NCI-H2171 (cell line): ENCODE results near the gene TIMM17B.

ENCODE experiments used
- DNase-seq: peaks from one replicate; lab custom pipeline; 2025; lab: John Stamatoyannopoulos, UW

The TIMM17B gene

GRCh38 chrX:48897625-48898306 lies at the start of gene TIMM17B, which contains the start of gene PQBP1:
Gene TIMM17B (minus strand): TSS chrX:48897768. CDS start chrX:48897749, 19 bp downstream.
Gene PQBP1 (plus strand): TSS chrX:48897930. CDS start chrX:48898510, 580 bp downstream.
- peak; percentile 80 for DNase-seq

DNA sequence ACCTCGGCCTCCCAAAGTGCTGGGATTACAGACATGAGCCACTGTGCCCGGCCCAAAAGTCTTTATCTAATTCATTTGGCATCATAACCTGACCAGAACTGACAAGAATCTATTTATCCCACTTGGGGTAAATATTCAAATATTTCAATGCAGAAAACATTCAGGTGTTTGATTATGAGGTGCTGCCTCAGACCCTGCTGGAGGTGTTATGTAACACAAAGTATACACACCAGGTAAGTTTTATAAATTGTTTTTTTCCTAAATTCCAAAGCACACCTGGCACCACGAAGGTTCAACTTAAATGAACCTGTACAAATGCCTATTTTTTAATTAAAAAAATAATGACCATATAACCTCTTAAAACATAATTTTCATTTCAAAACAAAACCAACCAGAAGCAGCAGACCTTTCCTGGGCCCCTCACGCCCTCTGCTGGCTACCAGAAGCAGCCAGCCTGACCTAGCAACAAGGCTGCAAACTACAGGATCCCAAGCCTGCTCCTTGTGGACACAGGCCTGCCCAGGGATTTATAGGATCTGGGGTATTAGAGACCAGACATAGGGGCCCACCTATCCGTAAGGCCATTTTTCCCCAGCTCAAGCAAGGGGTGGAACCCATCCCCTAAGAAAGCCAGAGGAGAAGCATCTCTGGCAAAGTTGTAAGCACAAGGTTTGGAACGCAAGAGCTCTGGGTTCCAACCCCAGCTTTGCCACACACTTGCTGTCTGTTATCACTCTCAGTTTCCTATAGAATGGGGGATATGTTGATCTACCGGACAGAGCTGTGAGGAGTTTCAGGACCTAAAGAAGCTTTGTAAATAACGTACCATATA lies 48.2 kb upstream of the TIMM17B start:
- peak; percentile 9 for DNase-seq

- no peak for DNase-seq
Measured at GRCh38 chrX:48942895-48943294, 45.3 kb upstream of the TIMM17B start.

GRCh38 chrX:48940404-48940955 lies 42.9 kb upstream of the TIMM17B start:
- no peak for DNase-seq

DNA sequence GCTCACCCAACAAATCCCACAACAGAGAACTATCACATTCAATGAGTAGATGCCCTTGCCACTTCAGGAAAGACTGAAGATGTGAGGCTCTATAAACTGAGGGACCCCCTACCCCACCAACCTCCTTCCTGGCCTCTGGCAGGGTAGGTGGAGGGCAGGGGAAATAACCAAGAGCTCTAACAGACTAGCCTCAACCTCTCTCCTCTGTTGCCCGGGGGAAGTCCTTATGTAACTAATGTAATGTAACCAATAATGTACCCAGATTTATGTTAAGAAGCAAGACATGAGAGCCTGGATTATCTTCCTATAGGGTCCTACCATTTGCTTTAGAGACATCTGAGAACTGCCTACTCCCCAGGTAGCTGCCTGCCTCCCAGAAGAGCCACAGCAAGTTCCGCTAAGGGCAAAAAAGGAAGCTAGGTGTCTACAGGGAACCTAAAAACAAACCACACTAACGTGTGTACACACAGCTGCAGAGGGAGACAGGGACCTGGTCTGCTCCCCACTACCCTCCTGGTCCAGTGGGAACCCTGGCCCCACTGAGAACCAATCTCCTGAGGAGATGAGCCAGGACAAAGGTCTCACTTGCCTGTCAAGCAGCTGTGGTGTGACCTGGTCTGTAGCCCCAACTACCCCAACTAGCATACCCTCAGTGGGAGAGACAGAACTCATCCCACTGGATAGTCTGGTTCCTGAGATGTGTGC lies 42.1 kb upstream of the TIMM17B start:
- DNase-seq: no peak

DNA sequence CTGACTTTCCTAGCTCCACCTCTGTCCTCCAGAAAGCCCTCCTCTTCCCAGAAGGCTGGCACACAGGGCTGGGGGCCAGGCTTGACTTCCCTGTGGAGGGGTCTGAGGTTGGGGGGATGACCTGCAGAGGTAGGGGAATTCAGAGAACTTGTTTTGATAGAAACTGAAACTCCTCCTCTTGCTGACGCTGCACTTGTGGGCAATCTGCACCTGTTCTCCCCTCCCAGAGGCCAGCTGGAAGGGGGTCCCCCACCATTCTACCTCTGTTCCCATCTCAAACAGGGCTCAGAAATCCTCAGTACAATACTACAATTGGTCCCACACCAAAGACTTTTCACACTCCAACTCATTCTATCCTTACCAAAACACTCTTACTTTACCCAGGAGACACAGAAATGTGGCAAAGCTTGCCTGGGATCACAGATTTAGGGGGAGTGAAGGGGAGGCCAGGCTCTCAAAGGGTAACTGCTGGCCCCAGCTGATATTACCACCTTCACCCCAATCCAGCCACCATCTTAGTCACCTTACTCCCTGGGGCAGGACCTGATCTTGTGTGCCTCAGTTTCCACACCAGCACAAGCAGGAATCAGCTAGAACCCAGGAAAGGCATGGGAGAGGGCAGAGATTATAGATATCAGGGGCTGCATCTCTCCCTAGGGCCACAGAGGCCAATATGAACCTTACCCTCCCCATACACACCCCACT lies 41.3 kb upstream of the TIMM17B start:
- DNase-seq: no peak

GRCh38 chrX:48937054-48937907 lies 39.7 kb upstream of the TIMM17B start:
- no peak for DNase-seq

DNA sequence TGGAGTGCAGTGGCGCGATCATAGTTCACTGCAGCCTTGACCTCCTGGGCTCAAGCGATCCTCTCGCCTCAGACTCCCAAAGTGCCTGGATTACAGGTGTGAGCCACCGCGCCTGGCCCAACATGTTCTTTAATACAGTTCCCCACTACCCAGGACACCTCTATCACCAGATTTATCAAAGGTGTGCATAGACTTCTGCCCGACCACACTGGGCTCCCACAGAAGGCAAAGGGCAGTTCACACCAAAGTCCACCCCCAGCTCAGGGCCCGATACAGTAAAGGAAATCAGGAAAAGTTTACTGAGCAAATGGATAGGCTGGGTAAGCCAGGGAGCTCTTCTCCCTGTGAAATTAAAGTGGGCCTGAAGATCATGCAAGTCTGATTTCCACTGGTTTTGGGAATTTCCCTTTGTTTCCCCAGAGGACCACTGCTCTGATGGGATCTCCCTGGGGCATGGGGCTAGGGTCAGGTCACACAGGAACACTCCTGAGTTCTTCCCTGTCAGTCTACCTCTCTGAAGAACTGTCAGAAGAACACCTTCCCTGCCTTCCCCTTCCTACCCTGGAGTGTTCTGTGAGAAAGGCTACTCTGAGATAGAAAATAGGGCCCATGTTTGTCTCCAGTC lies 39.0 kb upstream of the TIMM17B start:
- DNase-seq: no peak

DNA sequence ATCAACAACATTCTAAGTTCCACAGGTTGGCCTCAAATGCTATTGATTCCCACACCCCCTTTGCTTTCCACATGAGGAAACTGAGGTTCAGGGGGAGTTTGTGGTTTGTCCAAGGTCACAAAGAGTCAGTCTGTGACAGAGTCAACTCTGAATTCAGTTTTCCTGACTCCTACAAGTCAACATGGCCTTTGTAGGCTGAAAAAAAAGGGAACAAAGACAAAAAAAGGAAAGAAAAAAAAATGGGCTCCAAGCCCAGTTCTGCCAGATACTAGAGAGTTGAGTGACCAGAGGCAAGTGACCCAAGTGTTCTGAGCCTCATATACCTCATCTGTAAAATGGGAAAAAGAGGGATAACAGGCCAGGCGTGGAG lies 37.7 kb upstream of the TIMM17B start:
- DNase-seq: no peak

DNA sequence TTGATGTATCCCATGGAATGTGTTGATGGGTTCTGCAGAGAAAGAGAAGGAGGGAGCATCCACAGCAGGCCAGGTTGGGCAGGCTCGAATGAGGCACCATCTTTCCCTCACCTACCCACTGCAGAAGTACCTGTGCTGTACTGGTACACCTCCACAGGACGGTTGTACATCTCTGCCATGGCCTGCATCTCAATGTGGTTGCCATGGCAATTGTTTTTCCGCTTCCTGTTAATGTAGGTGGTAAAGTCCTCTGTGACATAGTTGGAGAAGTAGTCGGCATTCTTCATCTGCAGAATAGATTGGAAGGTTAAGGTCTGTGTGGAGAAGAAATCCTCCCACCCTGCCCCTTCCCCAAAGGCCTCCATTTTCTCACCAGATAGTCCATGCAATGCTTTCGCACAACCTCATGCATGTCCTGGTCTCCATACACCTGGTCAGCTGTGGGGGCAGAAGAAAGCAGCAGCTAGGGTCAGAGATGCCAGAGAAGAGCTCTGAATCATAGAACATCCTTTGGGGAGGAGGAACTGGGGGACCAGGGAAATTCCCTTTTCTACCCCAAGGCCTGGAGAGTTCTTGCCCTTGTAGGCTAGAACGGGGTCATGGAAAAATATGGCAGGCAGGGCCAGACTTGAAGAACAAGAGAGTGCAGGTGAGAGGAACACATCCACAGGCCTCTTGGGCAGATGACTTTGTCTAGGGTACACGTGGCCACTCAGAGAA lies 37.2 kb upstream of the TIMM17B start:
- DNase-seq: no peak

GRCh38 chrX:48933757-48934156 lies 36.2 kb upstream of the TIMM17B start:
- no peak for DNase-seq

- DNase-seq: no peak
Measured at GRCh38 chrX:48927736-48928382, 30.3 kb upstream of the TIMM17B start.

GRCh38 chrX:48927123-48927522 lies 29.6 kb upstream of the TIMM17B start:
- no peak for DNase-seq

- no peak for DNase-seq
Measured at GRCh38 chrX:48924270-48924669, 26.7 kb upstream of the TIMM17B start.

- no peak for DNase-seq
Measured at GRCh38 chrX:48923771-48924170, 26.2 kb upstream of the TIMM17B start.

- DNase-seq: no peak
Measured at GRCh38 chrX:48920718-48921104, 23.1 kb upstream of the TIMM17B start.

DNA sequence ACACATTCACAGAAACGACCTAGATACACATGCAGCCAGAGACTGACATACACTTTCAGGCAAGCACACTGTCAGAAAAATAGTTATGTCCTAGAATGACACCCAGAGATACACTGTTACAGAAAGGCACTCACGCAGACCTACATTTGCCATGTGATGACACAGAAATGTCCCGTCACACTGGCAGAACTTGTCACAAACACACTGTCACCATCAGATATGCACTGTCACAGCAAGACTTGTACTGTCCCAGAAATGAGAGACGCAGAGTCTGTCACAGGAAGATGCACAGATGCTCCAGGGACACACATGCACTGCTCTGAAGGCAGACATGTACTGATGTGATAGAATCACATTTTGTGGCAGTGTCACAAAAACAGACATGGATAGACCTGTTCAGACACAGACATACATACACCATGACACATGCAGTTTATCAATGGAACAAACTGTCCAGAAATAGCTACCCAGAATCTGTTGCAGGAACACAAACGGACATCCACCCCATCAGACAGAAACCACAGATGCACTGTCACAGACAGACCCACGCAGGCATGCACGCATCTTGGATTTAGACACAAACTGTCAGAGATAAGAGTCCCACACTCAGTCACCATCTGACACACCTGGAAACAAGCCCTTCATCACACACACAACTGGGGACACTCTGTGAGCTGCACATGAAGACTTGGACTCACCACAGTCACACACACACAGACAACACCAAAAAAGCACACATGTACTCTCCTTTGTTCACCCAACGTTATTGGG lies 22.6 kb upstream of the TIMM17B start:
- DNase-seq: no peak

DNA sequence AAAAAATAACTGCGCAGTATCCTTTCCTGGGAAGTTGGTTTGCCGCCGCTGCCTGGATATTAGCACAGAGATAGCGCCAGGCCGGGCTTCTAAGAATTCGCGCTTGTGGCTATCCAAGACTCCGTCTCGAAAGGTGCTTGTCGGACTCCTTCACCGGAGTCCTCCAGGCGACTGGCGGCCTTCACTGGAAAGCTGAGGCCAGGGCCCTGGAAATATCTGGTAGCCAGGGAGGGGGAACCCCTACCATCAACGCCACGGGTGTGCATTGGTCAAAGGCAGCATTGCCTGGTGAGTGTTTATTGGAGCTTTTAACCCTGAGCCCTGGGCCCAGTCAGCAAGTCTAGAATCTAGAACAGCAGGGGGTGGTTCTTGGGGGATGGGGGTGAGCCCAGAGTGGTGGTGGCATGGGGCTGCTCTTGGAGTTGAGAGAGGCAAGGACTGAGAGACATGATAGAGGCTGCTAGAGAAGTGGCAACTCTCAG lies 21.8 kb upstream of the TIMM17B start:
- no peak for DNase-seq
